Measurements from ENCODE around the gene LRRC8D.

Gene LRRC8D

GRCh38 chr1:89807983-89808382 lies 12.8 kb upstream of the LRRC8D start:
- DNase-seq = no peak

- DNase-seq = no peak
Observed at GRCh38 chr1:89808441-89809117, 12.3 kb upstream of the LRRC8D start.

GRCh38 chr1:89809556-89809955 lies 11.3 kb upstream of the LRRC8D start:
- no peak for DNase-seq

GRCh38 chr1:89810302-89810701 lies 10.5 kb upstream of the LRRC8D start:
- DNase-seq = no peak

GRCh38 chr1:89810880-89811279 lies 10.0 kb upstream of the LRRC8D start:
- no peak for DNase-seq

GRCh38 chr1:89812992-89813391 lies 7.8 kb upstream of the LRRC8D start:
- DNase-seq = no peak

GRCh38 chr1:89815040-89815439 lies 5.8 kb upstream of the LRRC8D start:
- DNase-seq = no peak

- DNase-seq = no peak
Observed at GRCh38 chr1:89815611-89816010, 5.2 kb upstream of the LRRC8D start.

- DNase-seq = no peak
Observed at GRCh38 chr1:89816366-89816765, 4.5 kb upstream of the LRRC8D start.

GRCh38 chr1:89821322-89822108 lies 683 bp downstream of the LRRC8D start:
- peak; percentile 54 for DNase-seq

GRCh38 chr1:89822109-89822962 lies 1.5 kb downstream of the LRRC8D start:
- DNase-seq = no peak

- no peak for DNase-seq
Observed at GRCh38 chr1:89822999-89823628, 2.3 kb downstream of the LRRC8D start.

GRCh38 chr1:89823679-89824292 lies 3.0 kb downstream of the LRRC8D start:
- no peak for DNase-seq

- no peak for DNase-seq
Observed at GRCh38 chr1:89826594-89826993, 5.8 kb downstream of the LRRC8D start.

GRCh38 chr1:89827330-89827729 lies 6.5 kb downstream of the LRRC8D start:
- DNase-seq = no peak

GRCh38 chr1:89827902-89828301 lies 7.1 kb downstream of the LRRC8D start:
- no peak for DNase-seq

GRCh38 chr1:89829186-89829585 lies 8.4 kb downstream of the LRRC8D start:
- DNase-seq = no peak

GRCh38 chr1:89831462-89832120 lies 10.8 kb downstream of the LRRC8D start:
- DNase-seq = no peak

- no peak for DNase-seq
Observed at GRCh38 chr1:89832496-89833127, 11.8 kb downstream of the LRRC8D start.

GRCh38 chr1:89833183-89834082 lies 12.6 kb downstream of the LRRC8D start:
- DNase-seq = no peak

All from CD4-positive, alpha-beta T cell treated with Interleukin-10 for 1 hour (primary cell).